ENCODE measurements around the gene PRRG1. TPM values are rescaled to one million over a fixed set of nuclear protein-coding genes. Genes with fewer than 3 reads are reported as not detected.
"Not testable (repeated sequence)": the region's sequence is repeated elsewhere in the genome, so short reads cannot be mapped to it uniquely, and the experiment has no call there.

Gene PRRG1
- total RNA-seq, 1 experiment from 2014 or later: 9.0 TPM

GRCh38 chrX:37498323-37498722 lies 149.2 kb downstream of the PRRG1 start:
- not testable (repeated sequence) for H3K56ac ChIP-seq (ENCODE audit: insufficient read length, low read depth, low read length); H2AK5ac ChIP-seq (ENCODE audit: insufficient read length, low read length); H4K91ac ChIP-seq (ENCODE audit: insufficient read length, low read depth, low read length); H2BK120ac ChIP-seq (ENCODE audit: low read depth, low read length, poor library complexity, severe bottlenecking); H3K27me3 ChIP-seq (ENCODE audit: insufficient read depth, low read length); DNase-seq; H4K20me1 ChIP-seq (ENCODE audit: control insufficient read depth, insufficient read depth, insufficient read length); H3K23me2 ChIP-seq (ENCODE audit: insufficient read length, low read depth, low read length, poor library complexity, severe bottlenecking); H3K4me1 ChIP-seq (ENCODE audit: insufficient read depth, low read length); H3K27me3 Mint-ChIP-seq (ENCODE audit: low read depth); H3K27ac Mint-ChIP-seq; H3K4me2 ChIP-seq (ENCODE audit: insufficient read depth, insufficient read length, low read length); H3K4me3 Mint-ChIP-seq; H3K23ac ChIP-seq (ENCODE audit: insufficient read length, low read depth, low read length); H2BK20ac ChIP-seq (ENCODE audit: low read depth, low read length, poor library complexity, severe bottlenecking); H3K79me2 ChIP-seq (ENCODE audit: insufficient read depth, low read length); H2BK12ac ChIP-seq (ENCODE audit: insufficient read length, low read depth, low read length); H3K4ac ChIP-seq (ENCODE audit: low read depth, low read length); H3K4me1 Mint-ChIP-seq; H2AFZ ChIP-seq (ENCODE audit: low read length); H3T11ph ChIP-seq (ENCODE audit: low read length); H3K18ac ChIP-seq (ENCODE audit: insufficient read length, low read depth, low read length); H2BK15ac ChIP-seq (ENCODE audit: low read depth, low read length); H3K14ac ChIP-seq (ENCODE audit: insufficient read depth, low read length); H3K27ac ChIP-seq (ENCODE audit: insufficient read length, low read depth, low read length); H2BK5ac ChIP-seq (ENCODE audit: insufficient read length, low read length); H3K9me3 ChIP-seq (ENCODE audit: control insufficient read depth, low read depth, low read length); H4K5ac ChIP-seq (ENCODE audit: insufficient read length, low read depth, low read length); H4K8ac ChIP-seq (replicated peaks; ENCODE audit: insufficient read length, low read depth, low read length); H3K9ac ChIP-seq (ENCODE audit: extremely low read depth, insufficient read length, low read length); H3K79me1 ChIP-seq (ENCODE audit: insufficient read depth, low read depth, low read length, poor library complexity, severe bottlenecking)
- Mint-ChIP-seq H3K9me3 (peaks cover 44 to 52% of the 10 kb centered on the region in 2 experiments), H3K36me3 (ENCODE audit: insufficient read depth in 1 of 3, low read depth in 3 of 3) (peaks cover 2 to 11% (median 5%) of the 10 kb centered on the region in 3 experiments; a peak in 5 of 7 replicates)

- H3K27me3 Mint-ChIP-seq (ENCODE audit: low read depth); H3K18ac ChIP-seq (ENCODE audit: insufficient read length, low read depth, low read length); H3K4me1 Mint-ChIP-seq; H3T11ph ChIP-seq (ENCODE audit: low read length); H2BK12ac ChIP-seq (ENCODE audit: insufficient read length, low read depth, low read length); H3K23me2 ChIP-seq (ENCODE audit: insufficient read length, low read depth, low read length, poor library complexity, severe bottlenecking); H4K20me1 ChIP-seq (ENCODE audit: control insufficient read depth, insufficient read depth, insufficient read length); DNase-seq; H4K8ac ChIP-seq (replicated peaks; ENCODE audit: insufficient read length, low read depth, low read length); H3K79me1 ChIP-seq (ENCODE audit: insufficient read depth, low read depth, low read length, poor library complexity, severe bottlenecking); H3K14ac ChIP-seq (ENCODE audit: insufficient read depth, low read length); H3K23ac ChIP-seq (ENCODE audit: insufficient read length, low read depth, low read length); H3K27me3 ChIP-seq (ENCODE audit: insufficient read depth, low read length); H3K4me2 ChIP-seq (ENCODE audit: insufficient read depth, insufficient read length, low read length); H4K91ac ChIP-seq (ENCODE audit: insufficient read length, low read depth, low read length); H2BK120ac ChIP-seq (ENCODE audit: low read depth, low read length, poor library complexity, severe bottlenecking); H2BK20ac ChIP-seq (ENCODE audit: low read depth, low read length, poor library complexity, severe bottlenecking); H3K4me1 ChIP-seq (ENCODE audit: insufficient read depth, low read length); H3K9ac ChIP-seq (ENCODE audit: extremely low read depth, insufficient read length, low read length); H2AFZ ChIP-seq (ENCODE audit: low read length); H3K9me3 ChIP-seq (ENCODE audit: control insufficient read depth, low read depth, low read length); H2AK5ac ChIP-seq (ENCODE audit: insufficient read length, low read length); H3K4ac ChIP-seq (ENCODE audit: low read depth, low read length); H3K79me2 ChIP-seq (ENCODE audit: insufficient read depth, low read length); H4K5ac ChIP-seq (ENCODE audit: insufficient read length, low read depth, low read length); H2BK5ac ChIP-seq (ENCODE audit: insufficient read length, low read length); H2BK15ac ChIP-seq (ENCODE audit: low read depth, low read length); H3K27ac ChIP-seq (ENCODE audit: insufficient read length, low read depth, low read length); H3K56ac ChIP-seq (ENCODE audit: insufficient read length, low read depth, low read length); H3K4me3 Mint-ChIP-seq; H3K27ac Mint-ChIP-seq: not testable (repeated sequence)
- WGBS (ENCODE audit: extremely low coverage, insufficient read length, low lambda C conversion rate): no CpG with 5 or more reads among the region's 4 CpGs
- H3K36me3 Mint-ChIP-seq (ENCODE audit: insufficient read depth in 1 of 3, low read depth in 3 of 3): peaks cover 1 to 10% (median 4%) of the 10 kb centered on the region in 3 experiments; a peak in 5 of 7 replicates
- H3K9me3 Mint-ChIP-seq: peaks cover 44 to 51% of the 10 kb centered on the region in 2 experiments
These were observed 150.5 kb downstream of the PRRG1 start for GRCh38 chrX:37499649-37500048.
